Mucosa of descending colon (tissue), 3 donors: Measurements from ENCODE around the gene ZNF578. TPM values are rescaled to one million over a fixed set of nuclear protein-coding genes. Genes with fewer than 3 reads are reported as not detected.
"Not testable (repeated sequence)": the region's sequence is repeated elsewhere in the genome, so short reads cannot be mapped to it uniquely, and the experiment has no call there.

Experiments used
- ATAC-seq: fragments of 200-7000 bp; cut with Tn5 transposase; one replicate; pipeline ENCODE4 v1.9.1; 2020; ENCODE audit warnings: mild to moderate bottlenecking, moderate library complexity
- DNase-seq, 3 donors: peaks; one replicate each; pipeline ENCODE4 v3.0.0-alpha.2; 2020
- H3K36me3 ChIP-seq: fragments of 200-600 bp; one replicate; pipeline ENCODE4 v1.8.0; 2021; ENCODE audit warnings: low read depth, mild to moderate bottlenecking
- H3K4me1 ChIP-seq: fragments of 200-600 bp; one replicate; pipeline ENCODE4 v1.8.0; 2021; ENCODE audit warnings: low read depth, mild to moderate bottlenecking
- H3K4me3 ChIP-seq: fragments of 200-600 bp; one replicate; pipeline ENCODE4 v1.8.0; 2021; ENCODE audit warnings: mild to moderate bottlenecking
- H3K9me3 ChIP-seq: fragments of 200-600 bp; one replicate; pipeline ENCODE4 v1.8.0; 2021; ENCODE audit warnings: mild to moderate bottlenecking
- intact Hi-C, 2 donors: fragments of 100-400 bp; cut with DNase I in 1 of 2; cut with micrococcal nuclease in 1 of 2; formaldehyde crosslinking; loops; one replicate each; pipeline versions ENCODE4 v1.11.0 to v1.11.1; 2022; cut with DNase I, micrococcal nuclease
- total RNA-seq, 3 donors: library from RNA; stranded (reverse); fragmentation: NEBNext Ultra II Directional in 2 of 3; extraction: Animal tissue kit (Norgen Biotek cat#: 25700) in 2 of 3; gene quantifications; one replicate each; pipeline versions ENCODE4 v1.2.1 to v1.2.4, GENCODE V29; 2021 to 2023
- TF ChIP-seq, protein P1 (sequence below): fragments of 200-600 bp; IDR thresholded peaks from one replicate; pipeline ENCODE4 v1.8.0; 2022; ENCODE audit warnings: antibody characterized with exemption, mild to moderate bottlenecking
- donor health status: DM: no; HTN: no; CAD: no; lungs with moderate emphysema.
- donor health status: DM: no; HTN: no; CAD: no.
- donor health status: DM: no; HTN: yes; CAD: no.

Gene ZNF578
- total RNA-seq, 3 donors from 2014 or later: 0.27 to 2.6 (median 0.43) TPM

DNA sequence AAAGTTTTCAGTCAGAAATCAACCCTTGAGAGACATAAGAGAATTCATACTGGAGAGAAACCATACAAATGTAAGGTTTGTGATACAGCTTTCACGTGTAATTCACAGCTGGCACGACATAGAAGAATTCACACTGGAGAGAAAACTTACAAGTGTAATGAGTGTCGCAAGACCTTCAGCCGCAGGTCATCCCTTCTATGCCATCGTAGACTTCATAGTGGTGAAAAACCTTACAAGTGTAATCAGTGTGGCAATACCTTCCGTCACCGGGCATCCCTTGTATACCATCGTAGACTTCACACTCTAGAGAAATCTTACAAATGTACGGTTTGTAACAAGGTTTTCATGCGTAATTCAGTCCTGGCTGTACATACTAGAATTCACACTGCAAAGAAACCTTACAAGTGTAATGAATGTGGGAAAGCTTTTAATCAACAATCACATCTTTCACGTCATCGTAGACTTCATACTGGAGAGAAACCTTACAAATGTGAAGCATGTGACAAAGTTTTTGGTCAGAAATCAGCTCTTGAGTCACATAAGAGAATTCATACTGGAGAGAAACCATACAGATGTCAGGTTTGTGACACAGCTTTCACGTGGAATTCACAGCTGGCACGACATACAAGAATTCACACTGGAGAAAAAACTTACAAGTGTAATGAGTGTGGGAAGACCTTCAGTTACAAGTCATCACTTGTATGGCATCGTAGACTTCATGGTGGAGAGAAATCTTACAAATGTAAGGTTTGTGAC is 101.0 kb downstream of the ZNF578 start:
- intact Hi-C loops: no loop called here
- ATAC-seq: no peak
- H3K9me3 ChIP-seq: peaks cover 99% of the 10 kb centered on the region

DNA sequence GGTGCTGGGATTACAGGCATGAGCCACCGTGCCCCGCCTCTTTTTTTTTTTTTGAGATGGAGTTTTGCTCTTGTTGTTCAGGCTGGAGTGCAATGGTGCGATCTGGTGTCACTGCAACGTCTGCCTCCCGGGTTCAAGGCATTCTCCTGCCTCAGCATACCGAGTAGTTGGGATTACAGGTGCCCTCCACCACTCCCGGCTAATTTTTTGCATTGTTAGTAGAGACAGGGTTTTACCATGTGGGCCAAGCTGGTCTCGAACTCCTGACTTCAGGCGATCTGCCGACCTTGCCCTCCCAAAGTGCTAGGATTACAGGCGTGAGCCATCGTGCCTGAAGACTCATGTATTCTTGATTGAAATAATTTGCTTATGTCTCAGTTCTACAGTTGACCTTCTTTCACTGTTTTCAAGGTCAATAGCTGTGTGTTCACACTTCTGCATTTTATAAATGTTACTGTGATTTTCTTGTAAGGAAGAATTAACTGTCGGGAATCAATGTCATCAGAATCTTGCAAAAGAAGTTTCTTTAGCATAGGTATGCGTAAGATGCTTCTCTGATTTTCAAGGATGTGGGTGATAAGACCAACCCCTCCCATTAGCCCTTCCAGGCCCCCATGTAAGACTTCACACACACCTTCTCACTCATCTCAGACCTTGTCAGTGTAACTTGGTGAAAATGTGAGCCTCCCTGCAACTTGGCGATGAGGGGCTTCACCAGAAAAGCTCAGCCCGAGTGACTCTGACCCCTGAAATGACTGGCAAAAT is 104.1 kb downstream of the ZNF578 start:
- ATAC-seq (no peak), DNase-seq (no peak)
- Histone ChIP-seq H3K4me3 (no peak overlapping the region), H3K36me3 (peaks cover 29% of the 10 kb centered on the region), H3K4me1 (no peaks in the 10 kb centered on the region), H3K9me3 (peaks cover 98% of the 10 kb centered on the region)
- TF ChIP-seq, protein P1, sequence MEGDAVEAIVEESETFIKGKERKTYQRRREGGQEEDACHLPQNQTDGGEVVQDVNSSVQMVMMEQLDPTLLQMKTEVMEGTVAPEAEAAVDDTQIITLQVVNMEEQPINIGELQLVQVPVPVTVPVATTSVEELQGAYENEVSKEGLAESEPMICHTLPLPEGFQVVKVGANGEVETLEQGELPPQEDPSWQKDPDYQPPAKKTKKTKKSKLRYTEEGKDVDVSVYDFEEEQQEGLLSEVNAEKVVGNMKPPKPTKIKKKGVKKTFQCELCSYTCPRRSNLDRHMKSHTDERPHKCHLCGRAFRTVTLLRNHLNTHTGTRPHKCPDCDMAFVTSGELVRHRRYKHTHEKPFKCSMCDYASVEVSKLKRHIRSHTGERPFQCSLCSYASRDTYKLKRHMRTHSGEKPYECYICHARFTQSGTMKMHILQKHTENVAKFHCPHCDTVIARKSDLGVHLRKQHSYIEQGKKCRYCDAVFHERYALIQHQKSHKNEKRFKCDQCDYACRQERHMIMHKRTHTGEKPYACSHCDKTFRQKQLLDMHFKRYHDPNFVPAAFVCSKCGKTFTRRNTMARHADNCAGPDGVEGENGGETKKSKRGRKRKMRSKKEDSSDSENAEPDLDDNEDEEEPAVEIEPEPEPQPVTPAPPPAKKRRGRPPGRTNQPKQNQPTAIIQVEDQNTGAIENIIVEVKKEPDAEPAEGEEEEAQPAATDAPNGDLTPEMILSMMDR: no peak
- intact Hi-C loops: no loop called here

More for the DNA sequence above, 101.0 kb downstream of the ZNF578 start:
- no peak for DNase-seq
- Histone ChIP-seq H3K4me3 (no peak overlapping the region), H3K36me3 (peaks cover 39% of the 10 kb centered on the region), H3K4me1 (no peaks in the 10 kb centered on the region)
- TF ChIP-seq, protein P1: no peak

- intact Hi-C loops, DNase-seq, H3K4me3 ChIP-seq, H3K4me1 ChIP-seq, ATAC-seq: not testable (repeated sequence)
- Histone ChIP-seq H3K9me3 (peaks cover 98% of the 10 kb centered on the region), H3K36me3 (peaks cover 15% of the 10 kb centered on the region)
Measured at GRCh38 chr19:52558732-52559445, 105.5 kb downstream of the ZNF578 start.

DNA sequence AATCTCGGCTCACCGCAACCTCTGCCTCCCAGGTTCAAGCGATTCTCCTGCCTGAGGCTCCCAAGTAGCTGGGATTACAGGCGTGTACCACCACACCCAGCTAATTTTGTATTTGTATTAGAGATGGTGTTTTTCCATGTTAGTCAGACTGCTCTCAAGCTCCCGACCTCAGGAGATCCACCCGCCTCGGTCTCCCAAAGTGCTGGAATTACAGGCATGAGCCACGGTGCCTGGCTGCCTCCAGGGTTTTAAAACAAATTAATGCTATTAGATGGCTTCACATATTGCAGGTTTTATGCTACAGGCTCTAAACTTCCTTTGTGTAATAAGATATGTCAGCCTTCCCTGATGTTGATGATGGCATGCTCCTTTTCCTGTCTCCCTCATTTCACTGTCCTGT is 108.3 kb downstream of the ZNF578 start:
- DNase-seq, ATAC-seq, intact Hi-C loops, H3K36me3 ChIP-seq, H3K4me1 ChIP-seq, H3K4me3 ChIP-seq: not testable (repeated sequence)
- H3K9me3 ChIP-seq: peaks cover 97% of the 10 kb centered on the region

Other genes with a start within 250 kb of the ZNF578 start
- gene ZNF766, start 184.0 kb upstream of the ZNF578 start, total RNA-seq: 10 to 100 TPM; 11.4 to 21.0 (median 12.8) TPM
- 10 to 100 TPM; 12.8 to 16.9 (median 15.0) TPM for gene ZNF480, start 156.4 kb upstream of the ZNF578 start, total RNA-seq
- 1 to 10 TPM; 1.7 to 3.8 (median 2.1) TPM for gene ZNF610, start 117.3 kb upstream of the ZNF578 start, total RNA-seq
- 10 to 100 TPM in 1 of 3 donors, 1 to 10 TPM in 2; 8.6 to 16.7 (median 9.6) TPM for gene ZNF880, start 83.6 kb upstream of the ZNF578 start, total RNA-seq
- gene ZNF528, start 55.7 kb upstream of the ZNF578 start, total RNA-seq: 10 to 100 TPM; 11.2 to 21.9 (median 20.8) TPM
- gene ZNF534, start 24.4 kb upstream of the ZNF578 start, total RNA-seq: not detected
- gene ZNF808, start 74.1 kb downstream of the ZNF578 start, total RNA-seq: 10 to 100 TPM; 26.2 to 46.9 (median 46.1) TPM
- gene ZNF701, start 116.7 kb downstream of the ZNF578 start, total RNA-seq: 10 to 100 TPM; 20.2 to 35.2 (median 27.2) TPM
- 10 to 100 TPM; 17.6 to 48.7 (median 31.6) TPM for gene ZNF83, start 184.8 kb downstream of the ZNF578 start, total RNA-seq